Psoas muscle (tissue), 8 donors: ENCODE measurements around the gene PDE4D. TPM values are rescaled to one million over a fixed set of nuclear protein-coding genes. Genes with fewer than 3 reads are reported as not detected.

Experiments used
- ATAC-seq, 4 donors: fragments of 200-7000 bp; cut with Tn5 transposase; one replicate each; pipeline ENCODE4 v1.9.1; 2020; ENCODE audit warnings: moderate library complexity in 3 of 4, mild to moderate bottlenecking in 2 of 4
- DNase-seq, 2 donors: peaks; one replicate each; pipeline ENCODE4 v3.0.0-alpha.2; 2020
- H3K27ac ChIP-seq: fragments of 200-600 bp; one replicate; pipeline ENCODE4 v1.8.0; 2022
- H3K27me3 ChIP-seq, 3 donors: fragments of 200-600 bp in 1 of 3; one replicate each; pipeline versions ENCODE4 v1.6.1 to v1.8.0; 2013 to 2022; ENCODE audit warnings: low read length in 2 of 3, mild to moderate bottlenecking in 2 of 3, moderate library complexity in 1 of 3; ENCODE audit not compliant: insufficient read depth in 3 of 3
- H3K36me3 ChIP-seq, 2 donors: fragments of 200-600 bp in 1 of 2; one replicate each; pipeline versions ENCODE4 v1.6.1 to v1.8.0; 2013 to 2022; ENCODE audit warnings: low read depth in 1 of 2, mild to moderate bottlenecking in 1 of 2, moderate library complexity in 1 of 2; ENCODE audit not compliant: insufficient read depth in 1 of 2
- H3K4me1 ChIP-seq: fragments of 200-600 bp; one replicate; pipeline ENCODE4 v1.8.0; 2022
- H3K4me3 ChIP-seq: fragments of 200-600 bp; one replicate; pipeline ENCODE4 v1.8.0; 2022; ENCODE audit warnings: mild to moderate bottlenecking
- H3K9me3 ChIP-seq: fragments of 200-600 bp; one replicate; pipeline ENCODE4 v1.8.0; 2022
- CTCF ChIP-seq: fragments of 200-600 bp; IDR thresholded peaks from one replicate; pipeline ENCODE4 v1.8.0; 2022; ENCODE audit warnings: antibody characterized with exemption
- WGBS, 3 donors: extraction: QIAGEN DNeasy Blood & Tissue Kit; methylation state at CpG; one replicate each; pipeline versions ENCODE4 v1.1.6 to v1.1.7; 2013; 5-methylcytosine and 5-hydroxymethylcytosine counted together
- intact Hi-C, 2 donors: fragments of 100-400 bp; cut with DNase I; formaldehyde crosslinking; loops; one replicate each; pipeline versions ENCODE4 v1.11.0 to v1.14.2; 2022
- polyA plus RNA-seq, 3 donors: library from polyadenylated mRNA; stranded (reverse); fragments of 200-250 nt; gene quantifications; one replicate each; pipeline ENCODE4 v1.2.3, GENCODE V29; 2013
- total RNA-seq, 4 donors: library from RNA; stranded (reverse); fragmentation: NEBNext Ultra II Directional in 2 of 4; extraction: Animal tissue kit (Norgen Biotek cat#: 25700) in 2 of 4; gene quantifications; one replicate each; pipeline versions ENCODE4 v1.2.1 to v1.2.4, GENCODE V29; 2021 to 2023
- donor health status: healthy with polysubstance abuse.
- donor health status: DM: no; HTN: no; CAD: no; lungs with moderate emphysema.
- donor health status: Bipolar disorder and iron deficiency.
- donor health status: healthy.
- donor health status: DM: yes; HTN: yes; CAD: no.
- donor health status: DM: no; HTN: no; CAD: no.
- donor health status: DM: no; HTN: no; CAD: no.
- donor health status: DM: yes; HTN: yes; CAD: no.

PDE4D gene
- total and polyA plus RNA-seq, 7 donors = 42.6 to 283 (median 88.7) TPM

- no peak for ATAC-seq
- no peak for DNase-seq
- Histone ChIP-seq H3K36me3 (no peaks in the 10 kb centered on the region), H3K27ac (no peak overlapping the region), H3K4me3 (no peak overlapping the region), H3K4me1 (peaks cover 11% of the 10 kb centered on the region), H3K9me3 (no peaks in the 10 kb centered on the region), H3K27me3 (no peaks in the 10 kb centered on the region)
- no peak for TF ChIP-seq CTCF
- intact Hi-C loops = no loop called here
- 33 to 55% (median 49%) methylated on average over 1 of the region's 1 CpG for WGBS, 3 donors
Measured at GRCh38 chr5:59682542-59682941, 211.0 kb downstream of the PDE4D start.

DNA sequence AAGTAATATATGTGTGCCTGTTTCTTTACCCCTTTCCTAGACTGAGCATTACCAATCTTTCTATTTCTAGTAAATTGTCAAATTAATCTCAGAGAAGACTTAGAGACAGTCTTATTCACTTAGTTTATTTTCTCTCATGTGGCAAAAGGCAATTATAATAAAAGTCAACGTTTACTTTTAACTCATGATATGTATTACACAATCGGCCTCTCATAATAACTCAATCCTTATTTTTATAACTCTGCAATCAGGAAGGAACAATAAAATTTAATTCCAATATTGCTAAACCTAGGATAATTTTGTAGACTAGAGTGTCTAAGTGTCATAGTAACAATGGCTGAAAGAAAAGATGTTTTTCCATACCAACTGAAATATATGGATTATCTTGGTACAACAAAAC is 214.6 kb downstream of the PDE4D start:
- 59 to 93% (median 91%) methylated on average over 2 of the region's 2 CpGs for WGBS, 3 donors
- H3K9me3 ChIP-seq = no peaks in the 10 kb centered on the region
- H3K36me3 ChIP-seq = no peaks in the 10 kb centered on the region
- intact Hi-C loops = loop anchor here in 1 of 2 donors (10.0 kb wide), 3 partner anchors 294 to 794 kb away; no protein-coding TSS in a partner anchor
- DNase-seq = no peak
- no peak for TF ChIP-seq CTCF
- no peaks in the 10 kb centered on the region for H3K27me3 ChIP-seq
- no peak overlapping the region for H3K27ac ChIP-seq
- no peak overlapping the region for H3K4me3 ChIP-seq
- ATAC-seq = no peak
- no peaks in the 10 kb centered on the region for H3K4me1 ChIP-seq

DNA sequence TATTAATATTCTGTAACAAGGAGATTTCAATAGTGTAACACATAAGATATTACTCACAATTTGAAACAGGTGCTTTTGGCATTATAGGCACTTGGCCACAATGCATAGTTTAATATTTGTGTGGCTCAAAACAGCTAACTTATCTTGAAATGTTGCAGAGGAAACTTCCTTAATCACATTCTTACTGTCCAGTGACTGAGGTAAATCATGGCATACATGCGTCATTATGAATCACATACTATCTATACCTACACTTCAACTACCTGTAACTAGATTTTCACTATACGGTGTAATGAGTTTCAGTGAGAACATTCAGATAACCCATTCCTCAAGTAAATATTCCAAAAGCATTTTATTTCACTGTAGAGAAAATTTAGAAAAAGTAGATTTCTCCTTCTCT is 218.8 kb downstream of the PDE4D start:
- 94 to 95% (median 94%) methylated on average over 2 of the region's 2 CpGs for WGBS, 3 donors
- no peak for TF ChIP-seq CTCF
- DNase-seq (no peak), ATAC-seq (no peak)
- Histone ChIP-seq H3K4me3 (no peak overlapping the region), H3K36me3 (no peaks in the 10 kb centered on the region), H3K4me1 (peaks cover 12% of the 10 kb centered on the region), H3K27ac (no peak overlapping the region), H3K27me3 (no peaks in the 10 kb centered on the region), H3K9me3 (no peaks in the 10 kb centered on the region)
- intact Hi-C loops = loop anchor here (2.0 to 10.0 kb wide), 5 partner anchors 172 to 790 kb away; no protein-coding TSS in a partner anchor

- peak; percentile 89 for TF ChIP-seq CTCF
- ATAC-seq = peak; percentile 30 to 80 (median 60)
- intact Hi-C loops = loop anchor here (2.0 to 10.0 kb wide), 5 partner anchors 171 to 789 kb away; no protein-coding TSS in a partner anchor
- WGBS, 3 donors = 24 to 29% (median 26%) methylated on average over 4 of the region's 4 CpGs
- DNase-seq = no peak
- no peaks in the 10 kb centered on the region for H3K27me3 ChIP-seq
- no peaks in the 10 kb centered on the region for H3K9me3 ChIP-seq
- no peak overlapping the region for H3K27ac ChIP-seq
- H3K4me3 ChIP-seq = no peak overlapping the region
- peaks cover 12% of the 10 kb centered on the region for H3K4me1 ChIP-seq
- no peaks in the 10 kb centered on the region for H3K36me3 ChIP-seq
Measured at GRCh38 chr5:59673438-59674058, 220.0 kb downstream of the PDE4D start.
